HepG2 (cell line): Measurements from ENCODE around the gene WNT1. TPM values are rescaled to one million over a fixed set of nuclear protein-coding genes. Genes with fewer than 3 reads are reported as not detected.

Source experiments
- AHR ChIP-seq: IDR thresholded peaks from 2 replicates; pipeline ENCODE4 v1.6.1; 2018; ENCODE audit warnings: missing genetic modification reagents, missing compliant biosample characterization
- ARHGAP35 ChIP-seq: sonication (generic); formaldehyde crosslinking; IDR thresholded peaks from 2 replicates; pipeline ENCODE4 v1.9.0; 2022; ENCODE audit warnings: mild to moderate bottlenecking, inconsistent platforms, moderate library complexity, missing genetic modification reagents, borderline replicate concordance
- ASH2L ChIP-seq: fragments of 300-600, 200-600 bp; sonication (generic); IDR thresholded peaks from 2 replicates; pipeline ENCODE4 v1.7.0; 2017; ENCODE audit warnings: low read depth, mild to moderate bottlenecking, moderate library complexity, mixed read lengths, low read length; ENCODE audit not compliant: insufficient read length
- GABPA ChIP-seq, 2 experiments: IDR thresholded peaks; 2 replicates each; pipeline ENCODE4 v1.6.1; 2011 to 2016; ENCODE audit warnings: low read depth in 2 of 2, low read length in 1 of 2, missing biosample characterization in 1 of 2, missing genetic modification characterization in 1 of 2
- GTF3A ChIP-seq: sonication (generic); formaldehyde crosslinking; conservative IDR thresholded peaks from 2 replicates; pipeline ENCODE4 v1.4.0; 2020; ENCODE audit warnings: mild to moderate bottlenecking, missing genetic modification reagents
- HDAC2 ChIP-seq: sonication (generic); formaldehyde crosslinking; IDR thresholded peaks from 2 replicates; pipeline ENCODE4 v1.4.0; 2020; ENCODE audit warnings: missing genetic modification reagents
- HNRNPLL ChIP-seq: fragments of 200-400 bp; formaldehyde crosslinking; IDR thresholded peaks from 2 replicates; pipeline ENCODE4 v1.6.1; 2017; ENCODE audit warnings: mild to moderate bottlenecking, low read depth, low read length; ENCODE audit not compliant: poor library complexity, severe bottlenecking
- MYC ChIP-seq: sonication (generic); formaldehyde crosslinking; IDR thresholded peaks from 2 replicates; pipeline ENCODE4 v1.9.0; 2021; ENCODE audit warnings: missing genetic modification reagents, borderline replicate concordance
- NPAS2 ChIP-seq: sonication (generic); formaldehyde crosslinking; IDR thresholded peaks from 2 replicates; pipeline ENCODE4 v1.8.0; 2022; ENCODE audit warnings: mild to moderate bottlenecking, missing genetic modification reagents, borderline replicate concordance
- RAD21 ChIP-seq: fragments of 450-650 bp; formaldehyde crosslinking; IDR thresholded peaks from 2 replicates; pipeline ENCODE4 v1.5.0; 2020; ENCODE audit warnings: mild to moderate bottlenecking
- SPEN ChIP-seq: sonication (generic); formaldehyde crosslinking; IDR thresholded peaks from 2 replicates; pipeline ENCODE4 v1.5.1; 2020; ENCODE audit warnings: low read depth, mild to moderate bottlenecking, missing genetic modification reagents
- TEF ChIP-seq: sonication (generic); formaldehyde crosslinking; IDR thresholded peaks from 2 replicates; pipeline ENCODE4 v1.5.0; 2020; ENCODE audit warnings: missing genetic modification reagents
- ZBTB46 ChIP-seq: sonication (generic); formaldehyde crosslinking; IDR thresholded peaks from 2 replicates; pipeline ENCODE4 v1.4.0; 2020; ENCODE audit warnings: mild to moderate bottlenecking, missing genetic modification reagents, borderline replicate concordance
- ZFY ChIP-seq: sonication (generic); formaldehyde crosslinking; IDR thresholded peaks from 2 replicates; pipeline ENCODE4 v1.4.0; 2020; ENCODE audit warnings: missing genetic modification reagents
- ZNF18 ChIP-seq: sonication (generic); formaldehyde crosslinking; IDR thresholded peaks from 2 replicates; pipeline ENCODE4 v1.8.0; 2022; ENCODE audit warnings: mild to moderate bottlenecking, missing genetic modification reagents; ENCODE audit not compliant: insufficient replicate concordance
- ZNF468 ChIP-seq: sonication (generic); formaldehyde crosslinking; IDR thresholded peaks from 2 replicates; pipeline ENCODE4 v1.8.0; 2022; ENCODE audit warnings: mild to moderate bottlenecking, moderate library complexity, missing genetic modification reagents
- ZNF607 ChIP-seq: sonication (generic); formaldehyde crosslinking; IDR thresholded peaks from 2 replicates; pipeline ENCODE4 v1.5.1; 2020; ENCODE audit warnings: missing genetic modification reagents, mild to moderate bottlenecking, borderline replicate concordance
- ZNF777 ChIP-seq: sonication (generic); formaldehyde crosslinking; IDR thresholded peaks from 2 replicates; pipeline ENCODE4 v1.4.0; 2020; ENCODE audit warnings: missing genetic modification reagents
- polyA plus RNA-seq, 8 experiments: library from polyadenylated mRNA; depleted of rRNA in 3 of 8; stranded (reverse) in 7 of 8; unstranded in 1 of 8; fragments of >200 nt; fragmentation: Illumina TruSeq in 4 of 8; extraction: Trizol in 4 of 8; gene quantifications; 2 replicates each; pipeline versions ENCODE4 v1.2.1 to v1.2.3, GENCODE V29; 2011 to 2016; ENCODE audit warnings: low read depth in 4 of 8, missing spikeins in 1 of 8, mixed read lengths in 1 of 8; ENCODE audit not compliant: insufficient read depth in 1 of 8
- total RNA-seq, 5 experiments: library from RNA; depleted of rRNA; stranded (reverse); fragments of >200 nt; fragmentation: Illumina TruSeq; extraction: Trizol; gene quantifications; 2 replicates each; pipeline ENCODE4 v1.2.3, GENCODE V29; 2016; ENCODE audit warnings: low read depth in 1 of 5
- TF ChIP-seq, protein P1 (sequence below), 2 experiments: sonication (generic) in 1 of 2; formaldehyde crosslinking in 1 of 2; IDR thresholded peaks; 2 replicates each; pipeline versions ENCODE4 v1.4.0 to v1.6.1; 2016 to 2020; ENCODE audit warnings: borderline replicate concordance in 1 of 2, low read depth in 1 of 2, mild to moderate bottlenecking in 1 of 2, missing genetic modification reagents in 1 of 2

The WNT1 gene
- total and polyA plus RNA-seq, 2 of the 13 experiments (the other 11 are each of a cell fraction or from before 2014, with no cell fraction given) = not detected

GRCh38 chr12:48996794-48997718 lies 18.9 kb downstream of the WNT1 start (continued):
- TF ChIP-seq, protein P1, sequence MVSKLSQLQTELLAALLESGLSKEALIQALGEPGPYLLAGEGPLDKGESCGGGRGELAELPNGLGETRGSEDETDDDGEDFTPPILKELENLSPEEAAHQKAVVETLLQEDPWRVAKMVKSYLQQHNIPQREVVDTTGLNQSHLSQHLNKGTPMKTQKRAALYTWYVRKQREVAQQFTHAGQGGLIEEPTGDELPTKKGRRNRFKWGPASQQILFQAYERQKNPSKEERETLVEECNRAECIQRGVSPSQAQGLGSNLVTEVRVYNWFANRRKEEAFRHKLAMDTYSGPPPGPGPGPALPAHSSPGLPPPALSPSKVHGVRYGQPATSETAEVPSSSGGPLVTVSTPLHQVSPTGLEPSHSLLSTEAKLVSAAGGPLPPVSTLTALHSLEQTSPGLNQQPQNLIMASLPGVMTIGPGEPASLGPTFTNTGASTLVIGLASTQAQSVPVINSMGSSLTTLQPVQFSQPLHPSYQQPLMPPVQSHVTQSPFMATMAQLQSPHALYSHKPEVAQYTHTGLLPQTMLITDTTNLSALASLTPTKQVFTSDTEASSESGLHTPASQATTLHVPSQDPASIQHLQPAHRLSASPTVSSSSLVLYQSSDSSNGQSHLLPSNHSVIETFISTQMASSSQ (IDR thresholded peaks at IDR 0.05; ENCODE audit: low read depth) = no peak
- TF ChIP-seq, protein P1 (CRISPR knock-in tag; IDR thresholded peaks at IDR 0.05; ENCODE audit: borderline replicate concordance) = no peak
- TF ChIP-seq ZFY (CRISPR knock-in tag) (peak; percentile 53; the same call in 1 of the 2 replicates), ZNF468 (CRISPR knock-in tag) (no peak), HNRNPLL (peak; percentile 72), ZNF18 (peak; percentile 39), GABPA (IDR thresholded peaks at IDR 0.05; ENCODE audit: low read depth, low read length) (0 out of 2 replicates have a peak, but pooled peaks have one; percentile 4), GABPA (CRISPR knock-in tag; IDR thresholded peaks at IDR 0.05; ENCODE audit: low read depth) (no peak), HDAC2 (0 out of 2 replicates have a peak, but pooled peaks have one; percentile 14), ARHGAP35 (no peak), AHR (CRISPR knock-in tag) (no peak), MYC (CRISPR knock-in tag) (peak; percentile 4; the same call in 1 of the 2 replicates), ZBTB46 (CRISPR knock-in tag) (no peak), TEF (CRISPR knock-in tag) (no peak), ZNF777 (peak; percentile 81; the same call in 1 of the 2 replicates), GTF3A (no peak), NPAS2 (no peak), RAD21 (CRISPR knock-in tag) (peak; percentile 46), ASH2L (peak; percentile 33), ZNF607 (CRISPR knock-in tag) (no peak), SPEN (CRISPR knock-in tag) (0 out of 2 replicates have a peak, but pooled peaks have one; percentile 1)
